Dermis lymphatic vessel endothelial cell (primary cell): ENCODE measurements around the gene VWA5B2. TPM values are rescaled to one million over a fixed set of nuclear protein-coding genes. Genes with fewer than 3 reads are reported as not detected.

ENCODE experiments used
- total RNA-seq: library from RNA; depleted of rRNA; stranded (reverse); fragments of >200 nt; gene quantifications from 2 replicates; pipeline ENCODE4 v1.2.1, GENCODE V29; 2014

Gene VWA5B2
- total RNA-seq, result not detected in 2 replicates

DNA sequence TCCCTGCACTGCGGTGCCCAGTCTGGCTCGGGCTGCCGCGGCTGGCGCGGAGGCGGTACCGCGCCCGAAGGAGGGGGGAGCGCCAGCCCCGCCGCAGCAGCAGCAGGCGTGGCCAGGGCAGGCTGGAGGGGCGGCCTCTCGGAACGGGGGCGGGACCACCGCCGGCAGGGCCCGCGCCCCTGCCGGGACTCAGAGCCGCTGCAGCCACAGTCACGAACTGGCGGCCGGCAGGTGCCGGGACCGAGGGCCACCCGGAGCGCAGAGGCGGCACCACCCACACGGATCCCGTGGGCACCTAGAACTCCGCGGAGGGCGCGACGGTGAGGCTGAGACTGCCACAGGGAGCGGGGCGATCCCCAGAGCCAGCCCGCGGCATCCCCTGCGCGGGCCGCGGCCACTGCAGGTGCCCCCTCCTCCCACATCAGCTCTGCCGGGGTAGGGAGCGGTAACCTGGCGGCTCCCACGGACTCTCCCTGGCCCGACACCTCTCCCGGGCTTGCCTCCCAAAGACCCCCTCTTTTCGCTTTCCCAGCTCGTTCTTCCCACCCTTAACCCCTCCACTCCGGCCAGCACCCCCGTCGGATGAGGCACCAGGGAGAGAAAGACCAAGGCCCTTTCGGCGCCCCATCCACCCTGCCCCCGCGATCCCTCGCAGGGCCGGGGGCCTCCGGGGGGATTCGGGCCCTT is at the start of gene VWA5B2:
TSS of gene VWA5B2 (plus strand) at position 192 of the 687 bp plus-strand sequence. CDS start 944 bp downstream, outside the sequence.

DNA sequence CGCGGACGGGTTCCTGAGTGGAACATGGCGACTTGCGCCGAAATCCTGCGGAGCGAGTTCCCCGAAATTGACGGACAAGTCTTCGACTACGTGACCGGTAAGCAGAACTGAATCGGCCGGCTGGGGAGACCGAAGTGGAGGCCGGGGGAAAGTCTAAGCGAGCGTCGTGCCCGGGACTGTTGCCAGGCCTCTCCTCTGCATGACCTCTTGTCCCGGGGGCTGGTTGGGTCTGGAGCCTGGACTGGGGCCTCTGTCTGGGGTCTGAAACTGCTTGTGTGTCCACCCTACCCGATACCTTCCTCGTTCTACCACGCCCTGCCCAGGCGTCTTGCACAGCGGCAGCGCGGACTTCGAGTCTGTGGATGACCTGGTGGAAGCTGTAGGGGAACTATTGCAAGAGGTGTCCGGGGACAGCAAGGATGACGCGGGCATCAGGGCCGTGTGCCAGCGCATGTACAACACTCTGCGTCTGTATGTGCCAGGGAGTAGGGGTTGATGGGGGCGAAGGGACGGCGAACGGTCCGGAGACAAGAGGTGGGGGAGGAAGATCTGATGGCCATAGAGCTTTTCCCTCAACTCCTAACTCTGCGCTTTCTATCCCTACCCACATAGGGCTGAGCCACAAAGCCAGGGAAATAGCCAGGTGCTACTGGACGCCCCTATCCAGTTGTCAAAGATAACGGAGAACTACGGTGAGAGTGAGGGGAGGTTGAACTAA is 43.0 kb upstream of the VWA5B2 start, which contains the start of gene ABCF3:
TSS of gene ABCF3 (plus strand) at position 16 of the 718 bp plus-strand sequence. CDS start at position 25, 9 bp downstream.

DNA sequence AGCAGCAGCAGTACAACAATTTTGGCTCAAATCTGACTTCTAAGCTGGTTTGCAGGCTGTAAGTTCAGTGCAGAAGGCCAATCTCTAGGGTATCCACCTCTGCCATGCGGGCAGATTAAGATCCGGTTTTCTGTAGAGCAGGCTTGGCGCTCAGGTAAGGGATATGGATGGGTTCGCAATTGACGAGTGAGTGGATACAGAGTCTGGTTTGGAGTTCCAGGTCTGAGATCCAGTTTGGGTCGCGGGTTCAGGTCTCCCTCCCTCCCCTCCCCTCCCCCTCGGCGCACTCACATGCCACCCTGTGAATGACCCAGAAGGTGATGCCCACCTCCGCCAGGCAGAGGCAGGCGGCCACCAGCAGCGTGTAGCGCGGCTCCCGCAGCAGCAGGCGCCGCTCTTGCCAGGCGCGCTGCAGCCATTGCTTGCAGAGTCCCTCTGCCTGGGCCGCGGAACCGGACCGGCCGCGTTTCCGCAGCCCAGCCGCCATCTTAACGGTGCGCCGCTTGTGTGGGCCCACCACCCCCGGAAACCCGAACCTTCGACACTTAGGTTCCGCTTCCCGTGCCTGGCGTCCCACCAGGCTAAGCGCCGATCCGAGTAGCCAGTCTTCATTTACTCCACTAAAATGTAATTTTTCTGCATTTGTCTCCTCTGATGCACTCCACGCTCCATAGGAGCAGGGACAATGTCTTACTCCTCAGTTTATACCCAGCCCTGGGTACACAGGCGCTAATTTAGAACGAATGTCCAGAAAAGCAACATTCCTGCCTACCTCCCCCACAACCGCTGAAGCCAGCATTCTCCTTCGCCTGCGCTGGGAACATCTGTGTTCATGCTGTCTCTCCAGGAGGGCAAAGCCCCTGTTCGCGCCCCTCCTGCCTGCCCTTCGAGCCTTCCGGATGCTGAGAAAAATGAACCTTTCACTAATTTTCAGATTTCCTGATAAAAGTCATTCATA is 19.3 kb downstream of the VWA5B2 start, which contains the start of gene ALG3:
TSS of gene ALG3 (minus strand) at position 509 of the 958 bp plus-strand sequence. CDS start at position 487, 22 bp downstream.

DNA sequence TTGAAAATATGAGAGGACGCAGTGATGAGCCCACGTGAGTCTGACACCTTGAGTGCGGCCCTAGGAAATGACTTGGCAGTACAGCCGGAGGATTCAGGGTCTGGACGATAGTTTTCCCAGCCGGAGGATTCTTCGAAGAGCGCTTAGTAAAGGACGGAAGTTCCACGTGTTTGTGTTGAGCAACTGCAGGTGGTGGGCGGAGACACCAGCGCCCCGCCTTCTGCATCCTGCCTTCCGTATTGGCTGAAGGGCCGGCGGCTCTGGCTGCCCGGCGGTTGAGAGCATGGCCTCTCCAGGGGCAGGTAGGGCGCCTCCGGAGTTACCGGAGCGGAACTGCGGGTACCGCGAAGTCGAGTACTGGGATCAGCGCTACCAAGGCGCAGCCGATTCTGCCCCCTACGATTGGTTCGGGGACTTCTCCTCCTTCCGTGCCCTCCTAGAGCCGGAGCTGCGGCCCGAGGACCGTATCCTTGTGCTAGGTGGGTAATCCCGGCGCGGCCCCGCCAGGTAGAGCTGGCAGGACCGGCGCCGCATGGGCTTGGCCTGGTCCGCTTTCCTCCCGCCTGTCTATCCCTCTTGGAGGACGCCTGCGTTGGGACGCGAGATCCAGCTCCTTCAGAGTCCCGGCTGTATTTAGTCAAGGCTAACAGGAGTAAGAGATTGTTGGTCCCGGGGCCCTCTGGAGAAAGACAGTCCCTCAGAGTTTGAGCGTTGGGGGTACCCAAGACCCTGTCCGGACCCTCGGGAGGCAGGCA is 20.2 kb downstream of the VWA5B2 start, which contains the start of gene EEF1AKMT4:
TSS of gene EEF1AKMT4 (plus strand) at position 261 of the 755 bp plus-strand sequence. CDS start at position 284, 23 bp downstream.

DNA sequence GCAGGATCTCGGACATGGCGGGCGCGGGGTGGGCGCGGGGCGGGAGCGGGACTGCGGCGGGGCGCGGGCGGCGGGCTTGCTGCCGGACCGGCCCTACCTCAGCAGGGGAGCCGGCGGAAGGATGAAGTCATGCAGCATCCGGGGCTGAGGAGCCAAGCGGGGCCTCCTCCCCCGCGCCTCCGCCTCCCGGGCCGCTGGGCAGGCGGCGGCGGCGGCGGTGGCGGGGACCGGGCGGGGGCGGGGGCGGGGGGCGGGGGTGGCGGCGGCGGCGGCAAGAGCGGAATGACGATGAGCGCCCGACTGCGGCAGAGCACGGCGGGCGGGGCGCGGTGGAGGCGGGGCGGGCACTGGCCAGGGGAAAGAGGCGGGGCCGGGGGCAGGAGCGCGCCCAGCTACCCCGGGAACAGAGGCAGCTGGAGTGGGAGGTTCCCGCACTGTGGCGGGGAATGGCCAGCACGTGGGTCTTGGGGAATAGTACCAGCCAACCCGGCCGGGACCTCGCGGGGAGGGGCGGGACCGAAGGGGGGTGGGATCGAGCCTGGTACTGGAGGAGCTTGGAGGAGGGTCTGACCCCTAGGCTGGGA is 32.0 kb downstream of the VWA5B2 start, which contains the start of gene CAMK2N2:
TSS of gene CAMK2N2 (minus strand) at position 284 of the 584 bp plus-strand sequence. CDS start at position 16, 268 bp downstream.

DNA sequence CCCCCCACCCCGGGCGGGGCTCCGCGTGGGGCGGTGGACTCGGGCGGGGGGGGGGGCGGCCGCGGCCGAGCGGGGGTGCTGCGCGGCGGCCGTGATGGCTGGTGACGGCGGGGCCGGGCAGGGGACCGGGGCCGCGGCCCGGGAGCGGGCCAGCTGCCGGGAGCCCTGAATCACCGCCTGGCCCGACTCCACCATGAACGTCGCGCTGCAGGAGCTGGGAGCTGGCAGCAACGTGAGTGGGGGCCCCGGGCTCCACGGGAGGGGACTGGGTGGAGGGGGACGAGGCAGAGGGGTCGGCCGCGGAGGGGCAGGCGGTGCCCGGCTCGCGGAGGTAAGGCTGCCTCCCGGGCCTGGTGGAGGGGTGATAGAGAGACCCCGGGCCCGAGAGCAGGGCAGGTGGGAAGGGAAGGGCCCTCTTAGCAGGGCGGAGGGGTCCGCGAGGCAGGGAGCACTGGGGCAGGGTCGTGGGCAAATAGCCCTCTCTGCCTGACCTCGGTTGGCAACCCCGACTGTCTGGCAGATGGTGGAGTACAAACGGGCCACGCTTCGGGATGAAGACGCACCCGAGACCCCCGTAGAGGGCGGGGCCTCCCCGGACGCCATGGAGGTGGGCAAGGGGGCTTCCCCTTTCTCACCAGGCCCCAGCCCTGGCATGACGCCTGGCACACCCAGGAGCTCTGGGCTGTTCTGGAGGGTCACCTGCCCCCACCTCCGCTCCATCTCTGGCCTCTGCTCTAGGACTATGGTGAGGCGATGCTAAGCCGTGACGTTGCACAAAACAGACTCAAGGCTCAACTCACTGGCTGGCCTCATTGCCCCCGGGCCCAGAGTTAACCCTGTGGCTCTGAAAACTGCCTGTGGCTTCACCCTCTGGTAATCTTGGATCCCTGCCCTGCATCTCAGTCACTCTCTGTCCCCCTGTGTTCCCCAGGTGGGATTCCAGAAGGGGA is 46.9 kb downstream of the VWA5B2 start, which contains the start of gene ECE2:
TSS of gene ECE2 (plus strand) at position 62 of the 950 bp plus-strand sequence. CDS start at position 194, 132 bp downstream.

Other genes with a start within 250 kb of the VWA5B2 start
- 10.6 and 19.1 TPM in 2 replicates for gene ABCC5, start 211.7 kb upstream of the VWA5B2 start, total RNA-seq
- not detected in 2 replicates for gene HTR3D, start 197.8 kb upstream of the VWA5B2 start, total RNA-seq
- gene HTR3C, start 176.5 kb upstream of the VWA5B2 start, total RNA-seq, result under 0.01 and 0.09 TPM in 2 replicates
- not detected in 2 replicates for gene HTR3E, start 132.5 kb upstream of the VWA5B2 start, total RNA-seq
- 34.0 and 43.5 TPM in 2 replicates for gene EIF2B5, start 94.2 kb upstream of the VWA5B2 start, total RNA-seq
- 17.8 and 21.4 TPM in 2 replicates for gene DVL3, start 74.2 kb upstream of the VWA5B2 start, total RNA-seq
- gene AP2M1, start 54.7 kb upstream of the VWA5B2 start, total RNA-seq, result 468 and 497 TPM in 2 replicates
- gene ABCF3, start 43.4 kb upstream of the VWA5B2 start, total RNA-seq, result 49.1 and 53.1 TPM in 2 replicates
- gene ALG3, start 19.4 kb downstream of the VWA5B2 start, total RNA-seq, result 17.8 and 21.1 TPM in 2 replicates
- gene EEF1AKMT4, start 20.1 kb downstream of the VWA5B2 start, total RNA-seq, result 2.6 and 4.0 TPM in 2 replicates
- gene CAMK2N2, start 32.0 kb downstream of the VWA5B2 start, total RNA-seq, result not detected in 2 replicates
- not detected in 2 replicates for gene ECE2, start 46.4 kb downstream of the VWA5B2 start, total RNA-seq
- 331 and 355 TPM in 2 replicates for gene PSMD2, start 69.7 kb downstream of the VWA5B2 start, total RNA-seq
- 207 TPM in 2 replicates for gene EIF4G1, start 85.0 kb downstream of the VWA5B2 start, total RNA-seq
- gene FAM131A, start 108.0 kb downstream of the VWA5B2 start, total RNA-seq, result 27.2 and 28.5 TPM in 2 replicates
- 1.8 and 2.6 TPM in 2 replicates for gene CLCN2, start 132.0 kb downstream of the VWA5B2 start, total RNA-seq
- gene POLR2H, start 132.1 kb downstream of the VWA5B2 start, total RNA-seq, result 81.6 and 88.5 TPM in 2 replicates
- gene THPO, start 148.6 kb downstream of the VWA5B2 start, total RNA-seq, result under 0.01 and 0.09 TPM in 2 replicates
- gene CHRD, start 150.5 kb downstream of the VWA5B2 start, total RNA-seq, result 0.43 and 0.69 TPM in 2 replicates